Right atrium auricular region (tissue), 2 donors: ENCODE measurements around the gene FMO1. TPM values are rescaled to one million over a fixed set of nuclear protein-coding genes. Genes with fewer than 3 reads are reported as not detected.

Experiments
- DNase-seq: peaks from one replicate; pipeline ENCODE4 v3.0.0-alpha.2; 2019; ENCODE audit warnings: low spot score
- H3K27ac ChIP-seq, 2 donors: fragments of 200-600 bp; sonication (generic); 1 replicate in 1 of 2; 2 replicates in 1 of 2; pipeline ENCODE4 v1.5.1; 2016 to 2019
- H3K27me3 ChIP-seq, 2 donors: fragments of 200-600 bp; sonication (generic); one replicate each; pipeline versions ENCODE4 v1.5.1 to v1.6.0; 2017 to 2019
- H3K36me3 ChIP-seq: fragments of 200-600 bp; sonication (generic); one replicate; pipeline ENCODE4 v1.5.1; 2016
- H3K4me1 ChIP-seq, 2 donors: fragments of 200-600 bp; sonication (generic); one replicate each; pipeline versions ENCODE4 v1.5.1 to v1.6.0; 2017 to 2019
- H3K4me3 ChIP-seq, 2 donors: fragments of 200-600 bp; sonication (generic); 1 replicate in 1 of 2; 2 replicates in 1 of 2; pipeline ENCODE4 v1.5.1; 2017 to 2019; ENCODE audit warnings: mild to moderate bottlenecking in 1 of 2, moderate library complexity in 1 of 2
- H3K9me3 ChIP-seq, 2 donors: fragments of 200-600 bp; sonication (generic); one replicate each; pipeline ENCODE4 v1.5.1; 2019
- CTCF ChIP-seq, 2 donors: fragments of 200-600 bp; sonication (generic); IDR thresholded peaks; one replicate each; pipeline ENCODE4 v1.5.1; 2019; ENCODE audit warnings: antibody characterized with exemption in 2 of 2
- total RNA-seq, 2 donors: library from RNA; depleted of rRNA; stranded (reverse); fragments of >200 nt; gene quantifications; one replicate each; pipeline ENCODE4 v1.1.0, GENCODE V29; 2016

FMO1 gene
- total RNA-seq, 2 donors from 2014 or later, result 0.37 to 0.47 TPM

DNA sequence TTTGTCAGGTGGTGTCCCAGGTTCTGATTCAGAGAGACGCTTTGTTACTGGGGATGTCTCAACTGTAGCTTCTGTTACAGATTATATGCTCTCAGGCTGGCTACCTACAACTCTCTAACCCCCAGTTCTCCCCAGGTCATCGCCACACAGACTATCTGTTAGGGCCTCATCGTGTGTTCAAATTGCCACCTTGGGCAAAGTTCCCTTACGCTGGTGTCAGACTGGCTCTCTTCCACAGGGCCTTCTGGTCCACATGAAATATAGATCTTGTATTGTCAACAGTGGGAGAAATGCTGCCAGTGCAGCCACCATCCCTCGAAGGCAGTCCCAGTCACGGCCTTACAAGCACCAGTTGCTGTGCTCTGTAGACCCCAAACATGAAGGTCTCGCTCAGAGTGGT lies 81.0 kb downstream of the FMO1 start:
- no peak for TF ChIP-seq CTCF (IDR thresholded peaks at IDR 0.05)
- no peak for DNase-seq
- Histone ChIP-seq H3K27ac (no peak overlapping the region), H3K4me3 (no peak overlapping the region), H3K4me1 (no peaks in the 10 kb centered on the region), H3K9me3 (no peaks in the 10 kb centered on the region), H3K27me3 (no peaks in the 10 kb centered on the region), H3K36me3 (no peaks in the 10 kb centered on the region)

DNA sequence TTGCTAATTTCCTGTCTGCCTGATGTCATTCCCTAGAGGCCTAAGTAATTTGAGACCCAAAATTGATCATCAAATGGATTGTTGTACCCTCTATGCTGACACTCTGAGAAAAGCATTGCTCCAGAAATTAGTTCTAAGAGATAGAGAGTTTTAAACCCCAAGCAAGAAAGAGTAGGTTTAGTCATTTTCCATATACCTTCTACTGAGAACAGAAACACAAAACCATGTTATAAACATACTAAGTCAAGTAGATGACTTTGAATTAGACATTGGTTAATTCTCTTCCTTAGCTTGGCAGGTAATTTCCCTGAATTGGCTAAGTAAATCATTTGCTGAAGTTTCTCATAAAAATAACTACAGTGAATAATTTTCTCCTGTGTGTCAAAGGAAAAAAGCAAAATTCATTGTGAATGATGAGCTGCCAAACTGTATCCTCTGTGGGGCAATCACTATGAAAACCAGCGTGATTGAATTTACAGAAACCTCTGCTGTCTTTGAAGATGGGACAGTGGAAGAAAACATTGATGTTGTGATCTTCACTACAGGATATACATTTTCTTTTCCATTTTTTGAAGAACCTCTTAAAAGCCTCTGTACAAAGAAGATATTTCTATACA lies 85.8 kb downstream of the FMO1 start:
- no peak for TF ChIP-seq CTCF (IDR thresholded peaks at IDR 0.05)
- no peaks in the 10 kb centered on the region for H3K36me3 ChIP-seq
- H3K4me3 ChIP-seq, result no peak overlapping the region
- no peaks in the 10 kb centered on the region for H3K4me1 ChIP-seq
- no peaks in the 10 kb centered on the region for H3K27me3 ChIP-seq
- no peak for DNase-seq
- no peak overlapping the region for H3K27ac ChIP-seq
- no peaks in the 10 kb centered on the region for H3K9me3 ChIP-seq

Other genes with a start within 250 kb of the FMO1 start
- 1 to 10 TPM; 2.4 TPM for gene FMO3, start 157.6 kb upstream of the FMO1 start, total RNA-seq
- 10 to 100 TPM; 28.4 to 66.6 TPM for gene FMO2, start 63.2 kb upstream of the FMO1 start, total RNA-seq
- gene FMO4, start 65.7 kb downstream of the FMO1 start, total RNA-seq, result 10 to 100 TPM in 1 of 2 donors, 1 to 10 TPM in 1; 6.9 to 11.8 TPM
- 10 to 100 TPM; 45.2 to 49.4 TPM for gene PRRC2C, start 237.0 kb downstream of the FMO1 start, total RNA-seq